Esophagus squamous epithelium (tissue), 4 donors: ENCODE results near the gene LDLRAD4.

Source experiments
- POLR2A ChIP-seq, 4 donors: fragments of 450-650 bp; IDR thresholded peaks; one replicate each; pipeline ENCODE4 v1.6.1; 2017; ENCODE audit warnings: antibody characterized with exemption in 4 of 4, mild to moderate bottlenecking in 4 of 4, moderate library complexity in 3 of 4
- TF ChIP-seq, protein P1 (sequence below), 6 experiments: fragments of 450-650 bp in 4 of 6; fragments of 200-600 bp in 2 of 6; sonication (generic) in 2 of 6; IDR thresholded peaks; one replicate each; pipeline ENCODE4 v1.5.1; 2016 to 2019; ENCODE audit warnings: antibody characterized with exemption in 6 of 6, mild to moderate bottlenecking in 4 of 6, moderate library complexity in 4 of 6

GRCh38 chr18:13532406-13533075 lies 314.0 kb downstream of the LDLRAD4 start:
- no peak for TF ChIP-seq POLR2A (IDR thresholded peaks at IDR 0.05)
- TF ChIP-seq, protein P1, sequence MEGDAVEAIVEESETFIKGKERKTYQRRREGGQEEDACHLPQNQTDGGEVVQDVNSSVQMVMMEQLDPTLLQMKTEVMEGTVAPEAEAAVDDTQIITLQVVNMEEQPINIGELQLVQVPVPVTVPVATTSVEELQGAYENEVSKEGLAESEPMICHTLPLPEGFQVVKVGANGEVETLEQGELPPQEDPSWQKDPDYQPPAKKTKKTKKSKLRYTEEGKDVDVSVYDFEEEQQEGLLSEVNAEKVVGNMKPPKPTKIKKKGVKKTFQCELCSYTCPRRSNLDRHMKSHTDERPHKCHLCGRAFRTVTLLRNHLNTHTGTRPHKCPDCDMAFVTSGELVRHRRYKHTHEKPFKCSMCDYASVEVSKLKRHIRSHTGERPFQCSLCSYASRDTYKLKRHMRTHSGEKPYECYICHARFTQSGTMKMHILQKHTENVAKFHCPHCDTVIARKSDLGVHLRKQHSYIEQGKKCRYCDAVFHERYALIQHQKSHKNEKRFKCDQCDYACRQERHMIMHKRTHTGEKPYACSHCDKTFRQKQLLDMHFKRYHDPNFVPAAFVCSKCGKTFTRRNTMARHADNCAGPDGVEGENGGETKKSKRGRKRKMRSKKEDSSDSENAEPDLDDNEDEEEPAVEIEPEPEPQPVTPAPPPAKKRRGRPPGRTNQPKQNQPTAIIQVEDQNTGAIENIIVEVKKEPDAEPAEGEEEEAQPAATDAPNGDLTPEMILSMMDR (IDR thresholded peaks at IDR 0.05), result no peak
